Limb (tissue), 2 donors: Measurements from ENCODE around the gene NELL1.

ENCODE experiments used
- DNase-seq, 2 donors: peaks; one replicate each; pipeline ENCODE4 v3.0.0-alpha.2; 2016; ENCODE audit errors: extremely low spot score in 2 of 2

NELL1 gene

GRCh38 chr11:20873054-20873453 is 203.7 kb downstream of the NELL1 start:
- no peak for DNase-seq

DNA sequence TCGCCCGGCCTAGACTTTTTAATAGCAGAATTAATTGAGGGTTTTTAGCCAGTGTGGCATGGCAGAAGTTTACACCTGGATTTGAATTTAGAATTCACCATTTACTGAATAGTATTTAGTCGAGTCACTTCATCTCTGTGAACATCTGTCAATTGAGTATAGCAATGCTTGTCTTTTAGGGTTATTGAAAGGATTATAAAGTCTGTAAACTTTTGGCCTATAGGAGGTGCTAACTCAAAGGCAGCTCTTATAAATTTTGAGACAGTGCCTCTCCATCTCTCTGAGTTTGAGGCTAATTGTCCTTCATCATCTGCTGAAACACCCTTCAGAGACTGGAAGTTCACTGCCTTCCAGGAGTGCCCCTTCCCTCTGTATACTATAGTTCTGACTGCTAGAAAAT is 205.0 kb downstream of the NELL1 start:
- DNase-seq = no peak

DNA sequence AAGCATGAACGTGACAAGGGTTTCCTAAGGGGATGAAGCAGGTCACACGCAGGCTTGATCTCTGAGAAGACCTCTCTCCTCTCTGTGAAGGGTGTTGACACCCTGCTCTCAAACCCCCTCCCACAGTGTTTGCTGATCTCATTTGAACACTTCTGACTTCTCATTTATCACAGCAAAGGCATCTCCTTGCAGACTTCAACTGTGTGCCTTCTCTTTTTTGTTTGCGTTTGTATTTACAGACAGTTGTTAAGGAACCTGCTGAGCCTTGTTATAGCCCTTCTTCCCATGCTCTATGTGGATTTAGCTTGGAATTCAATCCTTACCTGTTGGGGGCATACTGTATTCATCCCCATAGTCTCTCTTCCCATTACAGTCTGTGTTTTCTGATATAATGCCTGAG is 206.5 kb downstream of the NELL1 start:
- DNase-seq = no peak

DNA sequence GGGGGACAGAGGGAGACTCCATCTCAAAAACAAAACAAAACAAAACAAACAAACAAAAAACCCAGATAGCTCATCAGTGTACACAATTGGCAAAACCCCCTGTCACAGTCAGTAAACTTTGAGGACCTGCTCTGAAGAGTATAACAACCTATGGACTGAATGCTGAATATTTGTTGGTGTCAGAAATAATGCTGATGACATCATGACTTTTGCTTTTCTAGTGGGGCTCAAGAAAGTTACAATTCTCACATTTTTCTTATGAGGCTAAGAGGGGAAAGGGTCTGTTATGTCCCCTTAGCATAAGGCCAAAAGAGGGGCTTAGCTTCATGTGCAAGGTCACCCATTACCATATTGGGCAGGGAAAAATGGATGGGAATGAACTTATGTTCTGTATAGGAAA is 207.4 kb downstream of the NELL1 start:
- no peak for DNase-seq

DNA sequence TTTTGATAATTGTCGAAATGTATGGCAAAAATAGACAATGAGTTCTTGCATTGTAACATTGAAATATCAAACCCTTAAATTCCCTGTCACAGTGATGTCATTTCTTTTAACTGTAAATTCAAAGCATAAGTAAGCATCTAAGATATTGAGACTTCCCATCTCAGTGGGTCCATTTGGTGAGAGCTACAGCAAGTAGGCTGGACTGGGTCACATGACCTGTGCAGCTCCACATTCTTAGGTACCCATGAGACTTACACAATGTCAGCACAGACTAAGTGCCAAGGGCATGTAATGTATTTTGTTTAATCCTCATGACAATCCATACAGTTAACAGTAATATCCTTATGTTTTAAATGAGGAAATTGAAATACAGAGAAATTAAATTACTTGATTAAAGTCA is 210.7 kb downstream of the NELL1 start:
- DNase-seq = no peak

GRCh38 chr11:20881328-20882079 is 212.1 kb downstream of the NELL1 start:
- DNase-seq = no peak

GRCh38 chr11:20887137-20887536 is 217.8 kb downstream of the NELL1 start:
- no peak for DNase-seq

- DNase-seq = no peak
These were observed 224.9 kb downstream of the NELL1 start for GRCh38 chr11:20894296-20894695.

- DNase-seq = no peak
These were observed 240.8 kb downstream of the NELL1 start for GRCh38 chr11:20909995-20910726.

GRCh38 chr11:20910733-20911132 is 241.3 kb downstream of the NELL1 start:
- DNase-seq = no peak

GRCh38 chr11:20912065-20912821 is 242.9 kb downstream of the NELL1 start:
- DNase-seq = no peak

- DNase-seq = no peak
These were observed 243.6 kb downstream of the NELL1 start for GRCh38 chr11:20912922-20913512.

DNA sequence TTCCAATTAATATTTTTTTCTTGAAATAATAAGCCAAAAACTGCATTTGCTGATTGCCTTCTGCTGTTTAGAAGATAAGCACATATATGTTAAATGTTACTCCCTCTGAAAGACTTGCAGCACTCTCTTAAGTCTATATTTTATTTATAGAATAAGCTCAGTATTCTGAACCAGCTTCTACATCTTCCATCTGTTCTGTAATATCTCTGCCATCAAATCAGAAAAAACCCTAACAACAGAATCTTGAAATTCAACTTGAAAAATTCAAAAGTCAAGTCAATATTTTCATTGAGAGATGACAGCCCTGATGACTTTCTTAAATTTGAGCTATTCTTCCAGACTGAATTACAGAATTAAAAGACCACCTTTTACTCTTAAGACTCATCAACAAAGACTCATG is 247.9 kb downstream of the NELL1 start:
- no peak for DNase-seq

GRCh38 chr11:20926799-20927540 is 257.6 kb downstream of the NELL1 start:
- no peak for DNase-seq

- no peak for DNase-seq
These were observed 261.6 kb downstream of the NELL1 start for GRCh38 chr11:20931029-20931428.

GRCh38 chr11:20933086-20933485 is 263.7 kb downstream of the NELL1 start:
- DNase-seq = no peak

DNA sequence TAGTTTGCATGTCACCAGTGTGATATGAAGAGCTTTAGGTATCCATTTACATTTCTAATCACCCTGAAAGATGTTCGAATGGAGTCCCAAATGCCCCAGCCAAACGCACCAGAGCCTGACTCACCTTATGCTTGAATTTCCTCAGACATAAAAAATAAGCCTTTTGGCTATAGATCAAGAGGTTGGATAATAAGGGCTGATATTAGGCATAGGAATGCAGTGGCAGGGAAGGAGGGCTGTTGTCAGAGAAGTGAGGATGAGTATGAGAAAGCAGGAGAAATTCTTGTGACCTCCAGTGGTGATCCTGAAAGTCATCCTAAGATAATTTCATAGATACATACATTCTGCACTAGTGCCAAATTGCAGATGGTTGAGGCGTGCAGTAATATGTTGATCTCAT is 264.6 kb downstream of the NELL1 start:
- no peak for DNase-seq

GRCh38 chr11:20934516-20934915 is 265.1 kb downstream of the NELL1 start:
- DNase-seq = no peak

- DNase-seq = peak in 1 of 2 donors; percentile 39
These were observed 268.4 kb downstream of the NELL1 start for GRCh38 chr11:20937826-20938225.

- no peak for DNase-seq
These were observed 280.2 kb downstream of the NELL1 start for GRCh38 chr11:20949585-20949984.

DNA sequence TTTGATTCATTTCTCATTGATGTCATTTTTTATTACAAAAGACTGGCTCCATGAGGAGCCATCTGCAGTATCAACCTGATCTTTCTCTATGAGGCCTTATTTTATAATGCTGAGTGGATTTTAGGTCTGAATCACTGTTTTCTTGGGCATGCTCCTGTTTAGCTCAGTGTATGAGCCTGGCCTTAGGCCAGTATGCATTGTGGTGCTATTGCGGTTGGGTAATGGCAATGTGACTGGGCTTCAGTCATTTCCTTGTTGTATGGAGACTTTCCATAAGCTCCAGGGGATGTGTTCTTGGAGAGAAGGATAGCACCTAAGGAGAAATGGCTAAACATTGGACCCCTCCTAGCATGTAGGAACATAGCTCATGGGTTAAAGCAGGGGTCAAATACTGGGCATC is 293.2 kb downstream of the NELL1 start:
- no peak for DNase-seq
